Parathyroid adenoma (tissue), 2 donors: ENCODE data around the gene ZNF169.

Experiments used
- H2AFZ ChIP-seq: fragments of 300-600 bp; sonication (generic); one replicate; pipeline ENCODE4 v1.7.0; 2017; ENCODE audit warnings: antibody characterized with exemption, mild to moderate bottlenecking
- H3K27ac ChIP-seq: fragments of 300-600 bp; sonication (generic); one replicate; pipeline ENCODE4 v1.7.0; 2017
- H3K27me3 ChIP-seq: fragments of 300-600 bp; sonication (generic); one replicate; pipeline ENCODE4 v1.7.0; 2017; ENCODE audit warnings: low read length; ENCODE audit not compliant: control insufficient read depth, insufficient read depth
- H3K36me3 ChIP-seq: fragments of 300-600 bp; sonication (generic); one replicate; pipeline ENCODE4 v1.7.0; 2017; ENCODE audit warnings: low read length; ENCODE audit not compliant: control insufficient read depth, insufficient read depth
- H3K4me1 ChIP-seq: fragments of 300-600 bp; sonication (generic); one replicate; pipeline ENCODE4 v1.7.0; 2017; ENCODE audit warnings: control low read depth
- H3K4me2 ChIP-seq: fragments of 300-600 bp; sonication (generic); one replicate; pipeline ENCODE4 v1.7.0; 2017; ENCODE audit warnings: low read length
- H3K4me3 ChIP-seq: fragments of 300-600 bp; sonication (generic); one replicate; pipeline ENCODE4 v1.7.0; 2017; ENCODE audit warnings: low read depth, low read length
- H3K79me2 ChIP-seq: fragments of 300-600 bp; sonication (generic); one replicate; pipeline ENCODE4 v1.7.0; 2017; ENCODE audit warnings: control low read depth
- H3K9ac ChIP-seq: fragments of 300-600 bp; sonication (generic); one replicate; pipeline ENCODE4 v1.7.0; 2017; ENCODE audit warnings: mild to moderate bottlenecking
- H3K9me3 ChIP-seq: fragments of 300-600 bp; sonication (generic); one replicate; pipeline ENCODE4 v1.7.0; 2017; ENCODE audit warnings: low read length; ENCODE audit not compliant: control insufficient read depth
- TF ChIP-seq, protein P1 (sequence below): fragments of 300-600 bp; sonication (generic); IDR thresholded peaks from one replicate; pipeline ENCODE4 v1.7.0; 2017; ENCODE audit warnings: antibody characterized with exemption, mild to moderate bottlenecking
- donor health status: primary hyperparathyroidism.

Gene ZNF169

DNA sequence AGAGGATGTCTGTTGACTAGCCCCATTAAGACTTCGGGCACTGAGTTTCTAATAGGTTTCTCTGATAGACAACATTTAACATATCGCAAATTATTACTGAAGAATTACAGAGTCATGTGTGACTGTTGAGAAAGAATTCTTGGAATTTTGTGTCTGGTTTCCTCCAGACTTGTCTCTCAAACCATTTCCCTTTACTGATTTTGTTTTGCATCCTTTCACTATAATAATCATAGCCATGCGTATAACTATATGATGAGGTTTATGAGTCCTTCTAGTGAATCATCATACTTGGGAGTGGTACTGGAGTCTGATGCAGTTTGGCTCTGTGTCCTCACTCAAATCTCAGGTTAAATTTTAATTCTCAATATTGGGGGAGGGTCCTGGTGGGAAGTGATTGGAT, 27.0 kb downstream of the ZNF169 start:
- Histone ChIP-seq H3K36me3 (no peaks in the 10 kb centered on the region), H3K27ac (no peak overlapping the region), H2AFZ (no peak overlapping the region), H3K79me2 (no peaks in the 10 kb centered on the region), H3K27me3 (no peaks in the 10 kb centered on the region), H3K4me2 (no peak overlapping the region), H3K4me3 (no peak overlapping the region), H3K4me1 (peaks cover 12% of the 10 kb centered on the region), H3K9ac (no peak overlapping the region), H3K9me3 (no peaks in the 10 kb centered on the region)
- TF ChIP-seq, protein P1, sequence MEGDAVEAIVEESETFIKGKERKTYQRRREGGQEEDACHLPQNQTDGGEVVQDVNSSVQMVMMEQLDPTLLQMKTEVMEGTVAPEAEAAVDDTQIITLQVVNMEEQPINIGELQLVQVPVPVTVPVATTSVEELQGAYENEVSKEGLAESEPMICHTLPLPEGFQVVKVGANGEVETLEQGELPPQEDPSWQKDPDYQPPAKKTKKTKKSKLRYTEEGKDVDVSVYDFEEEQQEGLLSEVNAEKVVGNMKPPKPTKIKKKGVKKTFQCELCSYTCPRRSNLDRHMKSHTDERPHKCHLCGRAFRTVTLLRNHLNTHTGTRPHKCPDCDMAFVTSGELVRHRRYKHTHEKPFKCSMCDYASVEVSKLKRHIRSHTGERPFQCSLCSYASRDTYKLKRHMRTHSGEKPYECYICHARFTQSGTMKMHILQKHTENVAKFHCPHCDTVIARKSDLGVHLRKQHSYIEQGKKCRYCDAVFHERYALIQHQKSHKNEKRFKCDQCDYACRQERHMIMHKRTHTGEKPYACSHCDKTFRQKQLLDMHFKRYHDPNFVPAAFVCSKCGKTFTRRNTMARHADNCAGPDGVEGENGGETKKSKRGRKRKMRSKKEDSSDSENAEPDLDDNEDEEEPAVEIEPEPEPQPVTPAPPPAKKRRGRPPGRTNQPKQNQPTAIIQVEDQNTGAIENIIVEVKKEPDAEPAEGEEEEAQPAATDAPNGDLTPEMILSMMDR = no peak

DNA sequence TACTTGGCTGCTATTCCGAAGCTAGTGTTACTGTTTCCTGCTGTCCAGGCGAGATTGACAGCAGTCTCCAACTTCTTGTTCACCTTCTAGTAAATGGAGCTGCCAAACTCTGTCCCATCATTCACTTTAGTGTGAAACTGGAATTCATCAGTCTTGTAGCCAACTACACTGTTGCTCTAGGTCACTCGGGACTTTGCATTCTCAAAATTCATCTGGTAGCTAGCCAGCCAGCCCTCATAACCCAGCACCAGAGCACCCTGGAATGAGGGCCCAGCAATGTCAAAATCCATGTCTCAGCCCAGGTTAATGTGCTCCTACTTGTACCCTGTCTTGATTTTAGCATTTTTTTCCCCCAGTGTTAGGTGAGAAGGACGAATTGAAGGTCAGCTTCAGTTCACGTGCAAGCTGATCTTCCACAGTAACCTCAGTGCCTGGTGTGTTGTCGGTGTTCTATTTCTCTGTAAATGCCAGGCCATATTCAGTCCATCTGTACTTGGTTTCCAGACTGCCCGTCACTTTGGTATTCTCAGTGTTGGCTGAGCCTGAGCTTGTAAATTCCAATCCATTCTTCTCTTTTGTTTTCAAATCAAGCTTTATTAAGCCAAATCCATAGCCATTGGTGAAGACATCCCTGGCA, 28.9 kb downstream of the ZNF169 start:
- Histone ChIP-seq H3K27me3 (no peaks in the 10 kb centered on the region), H3K27ac (peak overlapping the region; percentile 80), H2AFZ (peak overlapping the region; percentile 19), H3K4me1 (peaks cover 12% of the 10 kb centered on the region), H3K79me2 (no peaks in the 10 kb centered on the region), H3K9ac (no peak overlapping the region), H3K36me3 (no peaks in the 10 kb centered on the region), H3K4me2 (no peak overlapping the region), H3K9me3 (no peaks in the 10 kb centered on the region), H3K4me3 (no peak overlapping the region)
- TF ChIP-seq, protein P1 = no peak

DNA sequence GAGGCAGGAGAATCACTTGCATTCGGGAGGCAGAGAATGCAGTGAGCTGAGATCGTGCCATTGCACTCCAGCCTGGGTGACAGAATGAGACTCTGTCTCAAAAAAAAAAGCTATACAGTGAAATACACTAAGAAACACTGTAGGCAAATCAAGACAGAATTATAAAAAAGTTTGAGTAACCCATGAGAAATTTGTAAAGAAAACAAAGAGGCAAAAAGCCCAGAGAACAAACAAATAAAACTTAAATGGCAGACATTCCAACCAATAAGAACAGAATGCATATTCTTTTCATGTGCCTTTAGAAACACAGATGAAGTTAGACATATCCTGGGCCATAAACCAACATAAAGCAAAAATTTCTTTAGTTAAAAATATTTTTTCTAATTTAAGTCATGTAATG, 30.6 kb downstream of the ZNF169 start:
- Histone ChIP-seq H3K27me3 (no peaks in the 10 kb centered on the region), H3K9ac (no peak overlapping the region), H3K36me3 (no peaks in the 10 kb centered on the region), H3K9me3 (no peaks in the 10 kb centered on the region), H3K4me1 (peaks cover 12% of the 10 kb centered on the region), H2AFZ (no peak overlapping the region), H3K27ac (no peak overlapping the region), H3K79me2 (no peaks in the 10 kb centered on the region), H3K4me3 (no peak overlapping the region), H3K4me2 (no peak overlapping the region)
- TF ChIP-seq, protein P1 = no peak

DNA sequence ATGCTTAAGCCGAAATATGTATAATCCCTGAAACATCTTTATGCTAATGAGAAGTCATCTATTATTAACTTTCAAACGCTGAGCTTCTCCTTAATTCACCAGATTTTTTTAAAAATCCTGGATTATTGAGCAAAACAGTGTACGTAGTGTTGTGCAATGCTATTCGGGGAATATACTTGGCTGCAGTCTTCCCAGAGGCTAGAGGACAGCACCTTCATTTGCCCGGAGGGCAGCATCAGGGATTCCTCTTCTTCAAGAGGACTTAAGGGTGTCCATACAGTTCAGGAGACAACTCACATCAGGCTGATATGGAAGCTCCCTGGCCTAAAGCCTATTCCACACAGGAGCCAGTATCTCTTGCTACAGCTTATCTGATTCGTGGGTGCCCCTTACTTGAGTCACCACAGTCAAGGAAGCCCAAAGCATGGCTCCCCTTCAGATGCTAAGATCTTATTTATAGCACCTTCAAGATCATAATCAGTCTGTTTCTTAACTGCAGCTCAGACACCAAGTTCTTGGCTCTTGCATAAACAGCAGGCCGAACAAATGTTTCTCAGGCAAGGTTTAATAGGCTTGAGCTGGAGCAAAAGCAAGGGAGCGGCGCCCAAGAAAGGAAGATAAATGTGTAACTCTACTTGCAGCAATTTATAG, 40.0 kb downstream of the ZNF169 start:
- Histone ChIP-seq H3K4me3 (no peak overlapping the region), H3K36me3 (no peaks in the 10 kb centered on the region), H3K9me3 (no peaks in the 10 kb centered on the region), H3K4me1 (peaks cover 3% of the 10 kb centered on the region), H2AFZ (no peak overlapping the region), H3K27ac (no peak overlapping the region), H3K9ac (no peak overlapping the region), H3K27me3 (no peaks in the 10 kb centered on the region), H3K4me2 (no peak overlapping the region), H3K79me2 (no peaks in the 10 kb centered on the region)
- TF ChIP-seq, protein P1 = no peak
